PC-9 (cell line): ENCODE results near the gene GPRIN2. TPM values are rescaled to one million over a fixed set of nuclear protein-coding genes. Genes with fewer than 3 reads are reported as not detected.
A peak's percentile ranks its signal among the peaks of the same experiment; 100 is the strongest.

Experiments used
- BruUV-seq: library from RNA; stranded (reverse); fragments of 400-500 nt; replicated peaks from 2 replicates; lab custom pipeline; 2021; lab: Mats Ljungman, UMichigan
- CTCF ChIA-PET: fragments of 300-600 bp; sonication (Branson Sonifier 250); formaldehyde crosslinking; loops from one replicate; lab custom pipeline; 2022; ENCODE audit warnings: antibody characterized with exemption; lab: Charles Lee
- POLR2A ChIA-PET: fragments of 300-600 bp; sonication (Branson Sonifier 250); formaldehyde crosslinking; loops from one replicate; lab custom pipeline; 2022; ENCODE audit warnings: antibody characterized with exemption; ENCODE audit not compliant: unreplicated experiment; lab: Charles Lee
- DNase-seq, 2 experiments: peaks; one replicate each; pipeline versions ENCODE4 v3.0.0 to v3.0.0-alpha.2; 2015 to 2022; ENCODE audit warnings: mixed read lengths in 1 of 2
- H2AFZ ChIP-seq: fragments of 200-600 bp; sonication (generic); 2 replicates; pipeline ENCODE4 v1.8.1; 2017; ENCODE audit warnings: antibody characterized with exemption
- H3F3A ChIP-seq: fragments of 200-600 bp; sonication (generic); 2 replicates; pipeline ENCODE4 v1.8.1; 2017; ENCODE audit warnings: antibody characterized with exemption, mild to moderate bottlenecking, low read depth; ENCODE audit not compliant: insufficient read depth
- H3K27ac ChIP-seq: fragments of 200-600 bp; sonication (generic); 2 replicates; pipeline ENCODE4 v1.6.1; 2016; ENCODE audit warnings: mixed run types
- H3K27me3 ChIP-seq: fragments of 200-600 bp; sonication (generic); 2 replicates; pipeline ENCODE4 v1.6.1; 2016; ENCODE audit warnings: low read depth, mixed run types; ENCODE audit not compliant: insufficient read depth
- H3K36me3 ChIP-seq: fragments of 200-600 bp; sonication (generic); 2 replicates; pipeline ENCODE4 v1.6.1; 2016; ENCODE audit warnings: low read depth, mixed run types
- H3K4me1 ChIP-seq: fragments of 200-600 bp; sonication (generic); replicated peaks from 2 replicates; pipeline ENCODE4 v1.6.1; 2016; ENCODE audit warnings: mixed run types; ENCODE audit not compliant: insufficient read depth
- H3K4me2 ChIP-seq: fragments of 200-600 bp; sonication (generic); 2 replicates; pipeline ENCODE4 v1.6.1; 2017; ENCODE audit warnings: mixed run types
- H3K4me3 ChIP-seq: fragments of 200-600 bp; sonication (generic); 2 replicates; pipeline ENCODE4 v1.6.1; 2016; ENCODE audit warnings: mixed run types
- H3K79me2 ChIP-seq: fragments of 200-600 bp; sonication (generic); 2 replicates; pipeline ENCODE4 v1.6.1; 2017; ENCODE audit warnings: low read depth, mixed run types
- H3K9me2 ChIP-seq: fragments of 200-600 bp; sonication (generic); 2 replicates; pipeline ENCODE4 v1.8.1; 2017; ENCODE audit warnings: mild to moderate bottlenecking; ENCODE audit not compliant: insufficient read depth
- H3K9me3 ChIP-seq: fragments of 200-600 bp; sonication (generic); 2 replicates; pipeline ENCODE4 v1.8.1; 2016; ENCODE audit warnings: low read depth; ENCODE audit not compliant: insufficient read depth
- H4K20me1 ChIP-seq: fragments of 200-600 bp; sonication (generic); 2 replicates; pipeline ENCODE4 v1.8.1; 2017; ENCODE audit not compliant: insufficient read depth
- CTCF ChIP-seq: fragments of 200-600 bp; sonication (generic); conservative IDR thresholded peaks from 2 replicates; pipeline ENCODE4 v1.6.1; 2017; ENCODE audit warnings: mixed run types, antibody characterized with exemption, mild to moderate bottlenecking, moderate library complexity
- EZH2 ChIP-seq: fragments of 200-600 bp; sonication (generic); IDR thresholded peaks from 2 replicates; pipeline ENCODE4 v1.8.0; 2017; ENCODE audit warnings: antibody characterized with exemption, low read depth
- intact Hi-C: fragments of 100-400 bp; cut with micrococcal nuclease; formaldehyde crosslinking; loops from one replicate; pipeline ENCODE4 v1.10.0; 2022; ENCODE audit not compliant: unreplicated experiment
- total RNA-seq: library from RNA; stranded (reverse); gene quantifications from 2 replicates; pipeline ENCODE4 v1.2.3, GENCODE V29; 2021

Gene GPRIN2
- total RNA-seq, 1 experiment from 2014 or later, result 33.1 TPM

- BruUV-seq, result no TSS peak
- Histone ChIP-seq H3K4me1 (peaks cover 10% of the 10 kb centered on the region), H3F3A (peaks cover 7% of the 10 kb centered on the region; the same call in 1 of the 2 replicates), H3K9me2 (no peaks in the 10 kb centered on the region), H3K27me3 (no peaks in the 10 kb centered on the region), H3K4me3 (no peak overlapping the region), H3K4me2 (no peak overlapping the region), H3K36me3 (no peaks in the 10 kb centered on the region), H3K9me3 (no peaks in the 10 kb centered on the region), H4K20me1 (no peaks in the 10 kb centered on the region), H3K79me2 (no peaks in the 10 kb centered on the region), H2AFZ (no peak overlapping the region), H3K27ac (no peak overlapping the region)
- CTCF ChIA-PET, result no interaction called here
- POLR2A ChIA-PET, result interaction anchor here (0.6 kb wide), 1 partner anchor 848 kb away, joined by 3 read pairs; no protein-coding TSS in a partner anchor
- DNase-seq, result no peak
- TF ChIP-seq EZH2 (no peak), CTCF (no peak)
- intact Hi-C loops, result no loop called here
Measured at GRCh38 chr10:46517541-46517940, 38.9 kb downstream of the GPRIN2 start.

- no peaks in the 10 kb centered on the region for H3K79me2 ChIP-seq
- no peaks in the 10 kb centered on the region for H3K9me3 ChIP-seq
- H3K4me3 ChIP-seq, result no peak overlapping the region
- no peaks in the 10 kb centered on the region for H3F3A ChIP-seq
- POLR2A ChIA-PET, result interaction anchor here (0.6 kb wide), 1 partner anchor 848 kb away, joined by 3 read pairs; no protein-coding TSS in a partner anchor
- H4K20me1 ChIP-seq, result no peaks in the 10 kb centered on the region
- no peaks in the 10 kb centered on the region for H3K9me2 ChIP-seq
- no peak overlapping the region for H3K27ac ChIP-seq
- CTCF ChIA-PET, result interaction anchor here (1.0 kb wide), 1 partner anchor 29 kb away, joined by 3 read pairs; no protein-coding TSS in a partner anchor
- H3K4me2 ChIP-seq, result no peak overlapping the region
- TF ChIP-seq EZH2, result no peak
- no peak for TF ChIP-seq CTCF
- peak; percentile 41 to 67 for DNase-seq
- no TSS peak for BruUV-seq
- H3K27me3 ChIP-seq, result no peaks in the 10 kb centered on the region
- 0 out of 2 replicates have a peak, but pooled peaks cover 6% of the 10 kb centered on the region for H3K4me1 ChIP-seq
- H3K36me3 ChIP-seq, result no peaks in the 10 kb centered on the region
- intact Hi-C loops, result no loop called here
- no peak overlapping the region for H2AFZ ChIP-seq
Measured at GRCh38 chr10:46516660-46517416, 39.6 kb downstream of the GPRIN2 start.

GRCh38 chr10:46515793-46516192 lies 40.7 kb downstream of the GPRIN2 start:
- no peaks in the 10 kb centered on the region for H3K79me2 ChIP-seq
- BruUV-seq, result no TSS peak
- H3K9me3 ChIP-seq, result no peaks in the 10 kb centered on the region
- no peak overlapping the region for H2AFZ ChIP-seq
- no peaks in the 10 kb centered on the region for H3K27me3 ChIP-seq
- H3K4me2 ChIP-seq, result no peak overlapping the region
- H3K4me1 ChIP-seq, result 0 out of 2 replicates have a peak, but pooled peaks cover 6% of the 10 kb centered on the region
- POLR2A ChIA-PET, result no interaction called here
- no peak for DNase-seq
- no peaks in the 10 kb centered on the region for H3K9me2 ChIP-seq
- no peak for TF ChIP-seq EZH2
- no peak for TF ChIP-seq CTCF
- no peaks in the 10 kb centered on the region for H3K36me3 ChIP-seq
- H4K20me1 ChIP-seq, result no peaks in the 10 kb centered on the region
- no peaks in the 10 kb centered on the region for H3F3A ChIP-seq
- CTCF ChIA-PET, result interaction anchor here (1.0 kb wide), 1 partner anchor 30 kb away, joined by 3 read pairs; no protein-coding TSS in a partner anchor
- H3K4me3 ChIP-seq, result no peak overlapping the region
- no peak overlapping the region for H3K27ac ChIP-seq
- intact Hi-C loops, result no loop called here
